Kasumi-1 (cell line): ENCODE measurements around the gene SLAIN1.

Experiments used
- DNase-seq, 2 experiments: peaks; one replicate each; lab custom pipeline; 2025; lab: John Stamatoyannopoulos, UW

Gene SLAIN1

DNA sequence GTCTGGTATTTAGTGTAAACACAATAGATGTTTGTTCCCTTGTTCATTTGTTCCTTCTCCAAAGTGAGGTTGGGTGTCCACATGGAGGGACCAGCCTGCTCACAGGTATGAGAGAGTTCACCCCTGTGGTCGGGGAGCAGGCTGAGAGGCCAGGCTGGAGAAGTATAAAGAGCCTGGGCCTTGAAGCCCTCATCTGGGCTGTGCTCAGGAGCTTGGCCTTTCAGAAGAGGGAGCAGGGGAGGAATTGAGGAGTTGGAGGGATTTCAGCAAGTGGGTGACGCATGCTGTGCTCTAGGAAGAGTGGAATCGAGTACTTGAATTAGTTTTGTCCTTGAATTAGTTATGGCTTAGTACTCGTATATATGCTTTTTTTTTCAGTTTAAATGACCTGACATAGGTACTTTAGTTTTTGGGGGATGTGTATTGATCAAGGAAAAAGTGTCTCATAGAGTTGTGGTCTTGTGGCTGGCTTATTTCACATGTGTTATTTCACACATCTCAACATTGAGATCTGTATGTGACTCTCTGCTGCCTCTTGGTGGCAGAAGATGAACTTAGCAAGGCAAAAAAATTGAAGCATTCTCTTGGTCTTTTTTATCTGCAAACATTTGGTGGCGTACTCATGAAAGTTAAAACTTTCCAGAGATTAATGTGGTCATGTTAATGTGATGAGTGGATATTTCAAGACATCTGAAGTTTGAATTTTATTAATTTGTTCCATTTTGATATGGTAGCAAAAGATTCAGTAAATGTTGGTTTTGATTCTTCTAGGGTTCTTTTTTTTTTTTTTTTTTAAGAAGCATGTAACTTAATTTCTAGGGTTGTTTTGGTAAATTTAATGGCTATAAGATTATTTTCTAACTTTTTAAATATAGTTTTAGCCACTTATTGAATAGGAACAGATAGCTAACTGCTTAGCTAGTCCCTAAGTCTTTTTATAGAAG lies 54.3 kb downstream of the SLAIN1 start:
- peak; percentile 66 to 73 for DNase-seq

DNA sequence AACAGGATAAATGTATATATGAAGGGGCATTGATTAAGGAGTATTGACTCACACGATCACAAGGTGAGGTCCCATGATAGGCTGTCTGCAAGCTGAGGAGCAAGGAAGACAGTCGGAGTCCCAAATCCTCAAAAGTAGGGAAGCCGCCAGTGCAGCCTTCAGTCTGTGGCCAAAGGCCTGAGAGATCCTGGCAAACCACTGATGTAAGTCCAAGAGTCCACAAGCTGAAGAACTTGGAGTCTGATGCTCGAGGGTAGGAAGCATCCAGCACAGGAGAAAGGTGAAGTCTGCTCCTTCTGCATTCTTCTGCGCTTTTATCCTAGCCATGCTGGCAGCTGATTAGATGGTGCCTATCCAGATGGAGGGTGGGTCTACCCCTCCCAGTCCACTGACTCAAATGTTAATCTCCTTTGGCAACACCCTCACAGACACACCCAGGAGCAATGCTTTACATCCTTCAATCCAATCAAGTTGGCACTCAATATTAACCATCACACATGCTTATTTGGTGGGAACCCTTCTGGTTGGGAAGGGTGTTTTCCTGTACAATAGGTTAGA lies 55.1 kb downstream of the SLAIN1 start:
- DNase-seq = no peak

DNA sequence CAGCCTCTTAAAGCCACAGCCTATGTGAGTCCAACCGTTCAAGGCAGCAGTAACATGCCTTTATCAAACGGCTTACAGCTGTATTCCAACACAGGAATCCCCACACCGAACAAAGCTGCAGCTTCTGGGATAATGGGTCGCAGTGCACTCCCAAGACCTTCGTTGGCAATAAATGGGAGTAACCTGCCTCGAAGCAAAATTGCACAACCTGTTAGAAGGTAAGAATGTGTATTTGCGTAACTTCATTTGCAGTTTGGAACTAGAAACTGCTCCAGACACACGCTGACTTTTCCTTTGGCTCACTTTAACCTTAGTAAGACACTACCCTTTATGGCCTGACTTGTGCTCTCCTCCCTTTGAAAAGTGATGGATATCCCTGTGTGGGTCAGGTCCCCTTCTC lies 63.4 kb downstream of the SLAIN1 start:
- DNase-seq = no peak

DNA sequence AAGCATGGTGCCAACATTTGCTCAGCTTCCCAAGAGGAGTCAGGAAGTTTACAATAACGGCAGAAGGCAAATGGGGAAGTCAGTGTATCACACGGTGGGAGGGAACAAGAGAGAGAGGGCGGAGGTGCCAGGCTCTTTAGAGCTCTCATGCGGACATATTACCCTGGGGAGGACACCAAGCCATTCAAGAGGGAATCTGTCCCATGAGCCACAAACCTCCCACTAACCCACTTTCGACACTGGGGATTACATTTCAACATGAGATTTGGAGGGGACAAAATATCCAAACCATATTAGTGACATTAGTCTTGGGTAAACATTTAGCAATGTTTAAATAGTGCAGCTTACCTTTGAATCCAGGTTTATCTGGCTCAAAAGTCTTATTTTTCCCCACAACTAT lies 69.9 kb downstream of the SLAIN1 start:
- peak; percentile 90 to 91 for DNase-seq

DNA sequence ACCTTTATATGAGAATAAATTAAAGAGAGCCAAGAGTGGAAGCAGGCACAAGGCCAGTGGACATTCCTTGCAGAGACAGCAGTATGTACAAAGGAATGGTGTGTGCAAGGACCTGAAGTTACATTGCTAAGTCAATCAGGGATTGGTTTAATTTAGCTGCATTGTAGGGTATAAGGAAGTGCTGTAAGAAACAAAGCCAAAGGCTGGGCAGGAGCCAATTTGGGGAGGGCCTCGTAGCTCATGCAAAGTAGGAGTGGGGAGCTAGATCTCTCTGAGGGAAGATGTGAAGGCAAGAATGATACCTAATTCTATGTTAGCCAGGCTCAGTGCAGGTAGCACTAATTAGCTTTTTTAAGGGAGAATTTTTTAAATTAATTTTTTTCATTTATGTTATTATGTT lies 76.7 kb downstream of the SLAIN1 start:
- peak; percentile 13 to 22 for DNase-seq

DNA sequence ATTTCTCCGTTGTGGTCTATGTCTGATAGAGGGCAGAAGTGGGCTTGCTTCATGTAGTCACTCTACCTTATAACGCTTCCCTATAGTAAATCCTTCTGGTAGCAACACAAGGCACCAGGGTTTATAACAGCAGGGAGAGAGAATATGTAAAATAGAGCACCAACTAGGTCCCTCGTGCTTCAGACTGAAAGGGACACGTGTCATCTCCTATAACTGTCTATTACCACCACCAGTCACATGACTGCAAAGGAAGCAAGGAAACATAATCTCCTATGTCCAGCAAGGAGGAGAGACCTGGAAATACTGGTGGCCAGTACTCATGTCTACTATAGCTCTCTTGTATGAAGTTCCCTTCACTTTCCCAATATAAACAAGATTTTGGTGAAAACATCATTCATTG lies 79.2 kb downstream of the SLAIN1 start:
- DNase-seq = no peak

DNA sequence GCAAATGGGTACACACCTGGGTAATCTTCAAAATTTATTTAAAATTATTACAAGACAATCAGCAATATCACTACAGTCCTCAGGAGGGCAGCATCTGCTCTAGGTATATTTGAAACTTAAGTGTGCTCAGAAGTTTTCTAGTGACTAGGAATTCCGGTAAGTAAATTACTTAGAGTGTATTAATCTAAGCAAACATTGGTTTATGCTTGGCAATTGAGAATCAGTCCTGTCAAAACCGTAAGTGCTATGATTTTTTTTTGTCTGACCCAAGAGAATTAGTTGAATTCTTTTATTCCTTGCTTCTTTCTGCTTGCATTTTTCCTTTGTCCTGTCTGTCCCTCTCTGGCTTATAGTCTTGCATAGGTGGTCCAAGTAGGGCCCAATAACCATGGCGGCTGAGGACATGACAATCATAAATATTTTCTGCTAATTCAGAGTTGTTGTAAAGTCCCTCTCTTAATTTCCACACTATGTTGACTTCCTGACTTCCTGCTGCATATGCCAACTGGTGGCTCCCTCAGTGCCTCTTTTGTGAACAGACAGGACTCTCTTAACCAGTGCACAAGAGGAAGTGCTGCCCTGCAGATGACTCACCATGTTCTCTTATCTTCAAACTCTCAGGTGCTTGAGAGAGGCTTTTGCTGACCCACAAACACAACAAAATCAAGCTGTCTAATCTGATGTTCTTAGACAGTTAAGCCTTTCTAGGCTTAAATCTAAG lies 82.2 kb downstream of the SLAIN1 start:
- peak; percentile 93 to 94 for DNase-seq

DNA sequence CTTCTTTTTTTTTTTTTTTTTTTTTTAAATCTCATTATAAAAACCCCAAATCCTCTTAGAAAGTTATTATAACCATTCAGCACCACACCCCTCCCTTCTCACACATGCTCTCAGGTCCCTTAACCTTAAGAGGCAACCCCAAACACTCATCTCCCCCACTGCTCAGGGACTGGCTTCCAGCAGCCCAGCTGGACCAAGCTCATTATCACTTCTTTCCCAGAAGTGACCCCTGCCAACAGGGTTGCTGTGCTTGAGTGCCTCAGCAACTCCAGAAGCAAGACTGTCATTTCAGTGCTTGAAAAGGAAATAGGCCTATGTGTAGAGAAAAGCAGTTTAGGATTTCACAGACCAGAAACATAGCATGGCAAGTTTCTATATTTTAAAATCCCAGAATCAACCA lies 84.3 kb downstream of the SLAIN1 start:
- DNase-seq = no peak

DNA sequence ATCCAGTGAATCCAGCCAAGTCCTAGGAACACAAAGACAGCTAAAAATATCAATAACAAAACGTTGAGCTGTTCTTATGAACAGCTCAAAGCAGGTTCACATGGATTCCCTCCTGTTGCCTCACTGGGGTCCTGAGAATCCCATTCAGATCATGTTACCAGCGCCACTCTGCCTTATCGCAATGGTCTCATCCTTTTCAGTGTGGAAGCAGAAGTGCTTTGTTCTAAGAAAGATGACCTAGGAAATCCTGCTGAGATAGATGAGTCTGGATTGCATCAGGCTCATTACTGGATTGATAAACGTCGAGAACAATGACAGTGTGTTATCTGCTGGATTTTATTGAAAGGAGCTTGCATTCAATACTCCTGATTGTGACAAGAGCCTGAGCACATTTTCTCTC lies 87.0 kb downstream of the SLAIN1 start:
- DNase-seq = no peak

DNA sequence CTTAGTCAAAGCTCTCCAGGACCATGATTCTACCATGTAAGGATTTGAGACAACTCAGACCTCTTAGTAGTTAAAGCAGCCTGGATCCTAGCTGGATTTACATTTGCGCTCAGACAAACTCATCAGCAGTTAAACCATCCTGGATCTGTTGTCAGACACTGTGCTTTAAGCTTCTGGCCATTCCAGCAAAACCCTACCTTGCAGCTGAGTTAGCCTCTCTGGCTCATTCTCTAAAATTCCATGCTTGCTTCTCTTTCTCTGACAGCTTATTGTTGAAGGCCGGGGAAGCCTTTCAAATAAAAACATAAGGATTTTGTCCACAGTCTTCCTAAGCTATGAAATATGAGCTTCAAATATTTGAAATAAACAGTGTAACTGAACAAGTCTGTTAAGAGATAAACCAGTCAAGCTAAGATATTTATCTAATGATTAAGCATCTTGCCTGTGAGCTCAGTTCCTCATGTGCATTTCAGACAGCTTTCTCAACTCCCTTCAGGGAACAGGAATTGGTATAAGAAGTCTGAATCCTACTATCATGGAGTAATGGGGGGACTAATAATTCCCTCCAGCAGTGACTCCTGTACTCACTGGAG lies 89.3 kb downstream of the SLAIN1 start:
- no peak for DNase-seq

DNA sequence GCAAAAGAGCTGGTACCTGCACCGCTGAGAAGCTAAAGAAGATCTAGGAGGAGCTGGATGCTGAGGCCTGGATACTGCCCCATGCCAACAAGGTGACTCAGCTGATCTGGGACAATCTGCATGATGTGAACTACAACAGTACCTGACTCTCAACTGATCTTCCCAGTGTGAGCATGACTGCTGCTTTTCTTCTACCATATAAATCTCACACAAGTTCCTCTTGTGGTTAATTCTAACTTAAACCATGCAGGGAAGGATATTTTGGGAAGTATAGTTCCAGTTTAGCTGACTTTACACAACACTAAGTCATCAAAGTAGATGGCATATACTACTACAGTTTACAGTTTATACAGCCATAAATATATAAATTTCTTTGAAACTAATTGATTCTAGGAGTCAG lies 91.9 kb downstream of the SLAIN1 start:
- peak; percentile 66 to 69 for DNase-seq

DNA sequence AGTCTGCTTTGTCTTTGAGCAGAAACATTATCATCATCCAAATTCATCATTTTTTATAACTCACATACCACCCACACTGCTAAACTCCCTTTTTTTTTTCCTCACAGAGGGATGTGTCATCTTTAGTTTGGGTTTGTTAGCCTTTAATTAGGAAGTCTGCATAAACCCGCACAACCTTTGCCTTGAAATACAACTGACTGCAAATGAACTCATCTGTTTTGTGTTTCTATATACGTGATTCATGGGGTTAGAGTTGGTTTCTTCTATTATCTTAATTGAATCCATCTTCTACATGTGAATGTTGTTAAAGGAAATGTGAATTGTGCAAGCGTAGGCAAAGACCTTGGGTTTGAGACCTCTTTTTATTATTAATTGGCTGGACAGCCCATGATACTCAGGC lies 102.7 kb downstream of the SLAIN1 start:
- DNase-seq = no peak

DNA sequence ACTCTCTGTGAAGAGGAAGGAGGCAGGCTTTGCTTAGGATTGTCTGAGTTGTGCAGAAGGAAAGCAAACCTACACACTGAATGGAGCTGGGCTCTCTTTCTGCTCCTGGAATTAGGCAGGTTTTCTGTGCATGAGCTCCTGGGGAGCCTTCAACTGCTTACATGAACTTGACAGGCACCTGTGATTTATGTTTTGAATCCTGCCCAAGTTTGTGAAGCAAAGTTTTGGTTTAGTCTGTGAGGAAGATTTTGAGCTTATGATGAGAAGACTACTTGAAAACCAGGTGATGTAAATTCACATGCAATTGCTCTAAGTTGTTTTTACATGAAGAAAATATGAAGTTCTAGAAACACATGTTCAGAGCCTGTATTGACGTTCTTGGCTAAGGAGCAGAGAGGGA lies 109.0 kb downstream of the SLAIN1 start:
- no peak for DNase-seq

DNA sequence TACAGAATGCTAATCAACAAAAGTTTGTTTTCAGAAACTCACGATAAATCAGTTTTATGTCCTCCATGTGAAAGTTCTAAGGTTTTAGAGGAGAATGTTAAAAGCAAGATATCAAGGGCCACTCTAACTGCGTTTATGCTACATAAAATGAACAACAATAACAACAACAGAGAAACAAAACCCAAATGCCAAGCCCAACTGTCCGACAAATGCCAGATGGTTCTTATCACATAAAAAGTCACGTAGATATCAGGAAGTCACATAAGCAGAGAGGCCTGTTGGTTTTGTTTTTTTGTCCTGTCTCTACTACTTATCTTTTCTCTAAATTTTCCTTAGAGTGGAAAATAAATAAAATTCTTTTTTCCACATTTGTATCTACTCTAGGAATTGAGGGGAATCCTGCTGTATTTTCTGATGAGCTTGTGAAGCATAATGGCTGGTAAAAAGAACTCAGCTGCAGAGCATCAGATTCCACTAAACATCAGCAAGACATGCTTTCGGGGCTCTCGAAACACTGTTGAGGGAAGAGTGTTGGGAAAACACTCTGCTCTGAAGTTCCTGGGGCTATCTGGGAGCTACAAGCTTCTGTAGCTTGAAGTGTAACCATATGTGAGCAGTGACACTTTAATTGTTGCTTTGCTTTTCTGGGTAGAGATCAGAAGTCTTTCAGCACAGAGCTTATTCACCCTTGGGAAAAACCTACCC lies 110.1 kb downstream of the SLAIN1 start:
- DNase-seq = no peak

DNA sequence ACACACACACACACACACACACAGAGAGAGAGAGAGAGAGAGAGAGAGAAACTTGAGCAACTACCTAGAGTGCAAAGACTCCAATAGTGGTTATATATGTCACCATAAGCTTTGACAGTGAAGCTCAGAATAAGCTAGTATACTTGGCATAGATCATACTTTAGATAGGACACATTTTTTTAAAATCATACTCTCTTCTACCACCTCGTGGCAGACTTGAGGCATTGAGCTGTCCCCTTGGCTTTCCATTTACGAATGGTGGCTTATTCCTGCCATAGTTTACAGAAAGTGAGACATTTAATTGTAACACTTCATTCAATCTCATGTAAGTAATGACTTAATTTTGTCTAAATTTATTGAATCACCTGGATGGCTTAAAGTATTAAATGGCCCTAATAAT lies 112.9 kb downstream of the SLAIN1 start:
- peak; percentile 59 to 76 for DNase-seq

DNA sequence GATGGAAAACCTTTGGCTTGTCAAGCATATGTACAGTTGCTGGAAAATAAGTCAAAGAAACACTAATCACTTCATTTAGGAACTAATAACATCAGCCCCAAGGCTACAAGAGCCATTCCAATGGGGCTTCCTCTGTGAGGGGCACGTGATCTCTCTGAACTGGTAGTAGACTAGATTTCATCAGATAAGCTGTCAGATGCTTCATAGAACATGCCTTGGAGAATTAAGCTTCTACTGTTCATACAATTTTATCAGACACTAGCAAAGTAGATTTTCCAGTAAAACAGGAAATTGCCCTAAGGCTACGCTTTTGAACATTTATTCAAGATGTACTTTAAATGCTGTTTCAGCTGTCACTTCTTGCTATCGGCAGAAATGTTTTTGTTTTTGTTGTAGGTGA lies 113.4 kb downstream of the SLAIN1 start:
- DNase-seq = no peak

DNA sequence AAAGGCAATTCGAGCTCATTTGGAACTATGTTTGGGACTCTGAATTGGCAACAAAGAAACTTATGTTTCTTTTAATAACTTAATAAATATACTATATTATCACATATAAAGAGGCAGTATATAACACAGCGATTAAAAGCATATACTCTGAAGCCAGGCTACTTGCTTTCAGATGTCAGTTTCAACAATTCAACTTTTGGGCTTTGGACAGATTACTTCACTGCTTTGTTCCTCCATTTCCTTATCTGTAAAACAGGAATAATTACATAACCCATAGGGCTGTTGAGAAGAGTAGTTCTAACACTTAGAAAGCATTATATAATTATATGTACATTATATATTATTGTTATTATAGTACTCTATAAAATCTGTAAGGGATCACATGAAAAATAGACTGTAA lies 113.9 kb downstream of the SLAIN1 start:
- DNase-seq = peak in 1 of 2 experiments; percentile 32

DNA sequence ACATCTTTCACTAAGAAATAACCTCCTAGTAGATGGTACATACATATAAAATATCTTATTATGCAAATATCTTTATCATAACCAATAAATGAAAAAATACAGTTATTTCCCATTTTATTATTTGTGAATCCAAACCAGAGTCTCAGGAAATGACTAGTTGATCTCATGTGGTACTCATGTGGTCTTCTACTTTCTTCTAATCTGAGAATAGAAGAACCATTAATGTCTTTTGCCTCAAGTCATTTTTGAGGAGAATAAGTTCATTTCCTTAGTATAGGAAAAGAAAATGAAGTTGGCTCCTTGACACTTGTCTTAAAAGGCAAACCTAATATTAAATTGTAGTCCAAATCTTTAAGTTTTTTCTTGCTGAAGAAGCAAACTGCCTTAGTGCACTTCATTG lies 114.5 kb downstream of the SLAIN1 start:
- no peak for DNase-seq
